MM.1S (cell line): Measurements from ENCODE around the gene JAKMIP2.
"Not testable (repeated sequence)": the region's sequence is repeated elsewhere in the genome, so short reads cannot be mapped to it uniquely, and the experiment has no call there.

ENCODE experiments used
- DNase-seq: peaks from one replicate; pipeline ENCODE4 v3.0.0-alpha.2; 2015
- H2AFZ ChIP-seq: fragments of 300-600 bp; sonication (generic); 2 replicates; pipeline ENCODE4 v1.6.0; 2016; ENCODE audit warnings: antibody characterized with exemption, low read length
- H3F3A ChIP-seq: fragments of 300-600 bp; sonication (generic); 2 replicates; pipeline ENCODE4 v1.6.1; 2016; ENCODE audit warnings: mild to moderate bottlenecking, antibody characterized with exemption, low read length, moderate library complexity, mixed read lengths; ENCODE audit not compliant: insufficient read depth
- H3K27ac ChIP-seq: fragments of 300-600 bp; sonication (generic); 2 replicates; pipeline ENCODE4 v1.5.1; 2016; ENCODE audit warnings: mild to moderate bottlenecking, low read length
- H3K27me3 ChIP-seq: fragments of 300-600 bp; sonication (generic); replicated peaks from 2 replicates; pipeline ENCODE4 v1.6.0; 2016; ENCODE audit warnings: low read length; ENCODE audit not compliant: insufficient read depth
- H3K36me3 ChIP-seq: fragments of 300-600 bp; sonication (generic); replicated peaks from 2 replicates; pipeline ENCODE4 v1.6.1; 2016; ENCODE audit warnings: mild to moderate bottlenecking, low read length, mixed read lengths; ENCODE audit not compliant: insufficient read depth
- H3K4me1 ChIP-seq: fragments of 300-600 bp; sonication (generic); 2 replicates; pipeline ENCODE4 v1.6.1; 2016; ENCODE audit warnings: low read length, mixed read lengths
- H3K4me2 ChIP-seq: fragments of 300-600 bp; sonication (generic); 2 replicates; pipeline ENCODE4 v1.6.0; 2016; ENCODE audit warnings: low read depth, low read length
- H3K4me3 ChIP-seq: fragments of 300-600 bp; sonication (generic); 2 replicates; pipeline ENCODE4 v1.5.1; 2016; ENCODE audit warnings: low read length, mixed read lengths
- H3K79me2 ChIP-seq: fragments of 300-600 bp; sonication (generic); 2 replicates; pipeline ENCODE4 v1.6.1; 2016; ENCODE audit warnings: mixed run types, low read length, mixed read lengths
- H3K9ac ChIP-seq: fragments of 300-600 bp; sonication (generic); 2 replicates; pipeline ENCODE4 v1.6.1; 2016; ENCODE audit warnings: low read length, mixed read lengths
- H3K9me2 ChIP-seq: fragments of 300-600 bp; sonication (generic); replicated peaks from 2 replicates; pipeline ENCODE4 v1.6.1; 2016; ENCODE audit warnings: mild to moderate bottlenecking, low read length, mixed read lengths; ENCODE audit not compliant: insufficient read depth
- H3K9me3 ChIP-seq: fragments of 300-600 bp; sonication (generic); replicated peaks from 2 replicates; pipeline ENCODE4 v1.6.1; 2016; ENCODE audit warnings: mild to moderate bottlenecking, low read length, mixed read lengths; ENCODE audit not compliant: insufficient read depth
- H4K20me1 ChIP-seq: fragments of 300-600 bp; sonication (generic); 2 replicates; pipeline ENCODE4 v1.6.1; 2016; ENCODE audit warnings: mild to moderate bottlenecking, low read length, moderate library complexity, mixed read lengths; ENCODE audit not compliant: insufficient read depth
- CTCF ChIP-seq: fragments of 300-600 bp; sonication (generic); IDR thresholded peaks from 2 replicates; pipeline ENCODE4 v1.5.1; 2016; ENCODE audit warnings: antibody characterized with exemption, low read length, mixed read lengths
- EZH2 ChIP-seq: fragments of 300-600 bp; sonication (generic); optimal IDR thresholded peaks from 2 replicates; pipeline ENCODE3; 2017; ENCODE audit warnings: low read depth, mild to moderate bottlenecking, antibody characterized with exemption, low read length, mixed read lengths
- EZH2phosphoT487 ChIP-seq: fragments of 300-600 bp; sonication (generic); IDR thresholded peaks from 2 replicates; pipeline ENCODE4 v1.6.1; 2018; ENCODE audit warnings: antibody characterized with exemption, low read length

JAKMIP2 gene

GRCh38 chr5:147639321-147639720, 143.2 kb downstream of the JAKMIP2 start:
- Histone ChIP-seq H3K36me3 (0 out of 2 replicates have a peak, but pooled peaks cover 1% of the 10 kb centered on the region), H3K9me3 (no peaks in the 10 kb centered on the region), H3F3A (no peaks in the 10 kb centered on the region)

GRCh38 chr5:147636729-147636984, 145.9 kb downstream of the JAKMIP2 start:
- no peaks in the 10 kb centered on the region for H3K27me3 ChIP-seq
- H3K9me2 ChIP-seq = no peaks in the 10 kb centered on the region
- no peak overlapping the region for H3K4me3 ChIP-seq
- H3K36me3 ChIP-seq = no peaks in the 10 kb centered on the region
- no peaks in the 10 kb centered on the region for H3F3A ChIP-seq
- H3K4me2 ChIP-seq = no peak overlapping the region
- H3K9ac ChIP-seq = no peak overlapping the region
- H4K20me1 ChIP-seq = no peaks in the 10 kb centered on the region
- no peaks in the 10 kb centered on the region for H3K9me3 ChIP-seq
- H3K27ac ChIP-seq = no peak overlapping the region
- no peaks in the 10 kb centered on the region for H3K4me1 ChIP-seq
- DNase-seq = no peak
- H3K79me2 ChIP-seq = no peaks in the 10 kb centered on the region
- no peak overlapping the region for H2AFZ ChIP-seq
- TF ChIP-seq EZH2 = no peak
- TF ChIP-seq CTCF = no peak
- no peak for TF ChIP-seq EZH2phosphoT487

More at GRCh38 chr5:147639321-147639720, 143.2 kb downstream of the JAKMIP2 start:
- TF ChIP-seq EZH2phosphoT487 (no peak), CTCF (no peak)
- no peak for DNase-seq
- H3K27ac ChIP-seq = no peak overlapping the region
- H3K4me2 ChIP-seq = no peak overlapping the region
- no peaks in the 10 kb centered on the region for H3K9me2 ChIP-seq
- H3K79me2 ChIP-seq = no peaks in the 10 kb centered on the region
- H2AFZ ChIP-seq = no peak overlapping the region
- no peaks in the 10 kb centered on the region for H3K27me3 ChIP-seq
- no peak overlapping the region for H3K4me3 ChIP-seq
- H3K9ac ChIP-seq = no peak overlapping the region
- no peaks in the 10 kb centered on the region for H4K20me1 ChIP-seq
- H3K4me1 ChIP-seq = no peaks in the 10 kb centered on the region

GRCh38 chr5:147635882-147636728, 146.4 kb downstream of the JAKMIP2 start:
- H3K79me2 ChIP-seq = no peaks in the 10 kb centered on the region
- no peaks in the 10 kb centered on the region for H3F3A ChIP-seq
- no peak for DNase-seq
- H3K9me3 ChIP-seq = no peaks in the 10 kb centered on the region
- H3K27me3 ChIP-seq = no peaks in the 10 kb centered on the region
- no peak overlapping the region for H3K9ac ChIP-seq
- no peak overlapping the region for H2AFZ ChIP-seq
- no peak overlapping the region for H3K4me2 ChIP-seq
- no peaks in the 10 kb centered on the region for H4K20me1 ChIP-seq
- no peak overlapping the region for H3K4me3 ChIP-seq
- H3K27ac ChIP-seq = no peak overlapping the region
- no peak for TF ChIP-seq EZH2
- TF ChIP-seq EZH2phosphoT487 = no peak
- no peak for TF ChIP-seq CTCF
- H3K9me2 ChIP-seq = no peaks in the 10 kb centered on the region
- H3K4me1 ChIP-seq = no peaks in the 10 kb centered on the region
- H3K36me3 ChIP-seq = no peaks in the 10 kb centered on the region

GRCh38 chr5:147635439-147635838, 147.1 kb downstream of the JAKMIP2 start:
- not testable (repeated sequence) for DNase-seq, H3K36me3 ChIP-seq, H3K79me2 ChIP-seq, H3K4me2 ChIP-seq, H3K9me3 ChIP-seq, H4K20me1 ChIP-seq, H3K4me1 ChIP-seq, H3F3A ChIP-seq, H3K27ac ChIP-seq, H3K27me3 ChIP-seq, H3K4me3 ChIP-seq, H2AFZ ChIP-seq, H3K9me2 ChIP-seq, H3K9ac ChIP-seq
